ENCODE data around the gene HES2.
"Not testable (repeated sequence)": the region's sequence is repeated elsewhere in the genome, so short reads cannot be mapped to it uniquely, and the experiment has no call there.

GRCh38 chr1:6372236-6372635 is 47.5 kb downstream of the HES2 start:
- TF ChIP-seq, protein P1, sequence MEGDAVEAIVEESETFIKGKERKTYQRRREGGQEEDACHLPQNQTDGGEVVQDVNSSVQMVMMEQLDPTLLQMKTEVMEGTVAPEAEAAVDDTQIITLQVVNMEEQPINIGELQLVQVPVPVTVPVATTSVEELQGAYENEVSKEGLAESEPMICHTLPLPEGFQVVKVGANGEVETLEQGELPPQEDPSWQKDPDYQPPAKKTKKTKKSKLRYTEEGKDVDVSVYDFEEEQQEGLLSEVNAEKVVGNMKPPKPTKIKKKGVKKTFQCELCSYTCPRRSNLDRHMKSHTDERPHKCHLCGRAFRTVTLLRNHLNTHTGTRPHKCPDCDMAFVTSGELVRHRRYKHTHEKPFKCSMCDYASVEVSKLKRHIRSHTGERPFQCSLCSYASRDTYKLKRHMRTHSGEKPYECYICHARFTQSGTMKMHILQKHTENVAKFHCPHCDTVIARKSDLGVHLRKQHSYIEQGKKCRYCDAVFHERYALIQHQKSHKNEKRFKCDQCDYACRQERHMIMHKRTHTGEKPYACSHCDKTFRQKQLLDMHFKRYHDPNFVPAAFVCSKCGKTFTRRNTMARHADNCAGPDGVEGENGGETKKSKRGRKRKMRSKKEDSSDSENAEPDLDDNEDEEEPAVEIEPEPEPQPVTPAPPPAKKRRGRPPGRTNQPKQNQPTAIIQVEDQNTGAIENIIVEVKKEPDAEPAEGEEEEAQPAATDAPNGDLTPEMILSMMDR (IDR thresholded peaks at IDR 0.05): not testable (repeated sequence)
- not testable (repeated sequence) for TF ChIP-seq POLR2A, POLR2AphosphoS5 (IDR thresholded peaks at IDR 0.05)

All from transverse colon (tissue), 4 donors.